Stimulated activated CD4-positive, alpha-beta T cell treated with anti-CD3 and anti-CD28 coated beads, TNF-alpha, amount 100 ng/mL, for 1 hour (primary cell): ENCODE data around the gene TRAPPC12.
"Not testable (repeated sequence)": the region's sequence is repeated elsewhere in the genome, so short reads cannot be mapped to it uniquely, and the experiment has no call there.

Source experiments
- DNase-seq, 3 donors: peaks; one replicate each; pipeline ENCODE4 v3.0.0-alpha.2; 2020; ENCODE audit warnings: low read depth in 3 of 3, low spot score in 1 of 3

The TRAPPC12 gene

GRCh38 chr2:3451926-3452671, 72.6 kb downstream of the TRAPPC12 start:
- DNase-seq = no peak

- no peak for DNase-seq
Observed at GRCh38 chr2:3453190-3453999, 73.9 kb downstream of the TRAPPC12 start.

- DNase-seq = not testable (repeated sequence)
Observed at GRCh38 chr2:3454005-3454404, 74.5 kb downstream of the TRAPPC12 start.

GRCh38 chr2:3454802-3455201, 75.3 kb downstream of the TRAPPC12 start:
- DNase-seq = no peak

- DNase-seq = no peak
Observed at GRCh38 chr2:3456125-3456524, 76.6 kb downstream of the TRAPPC12 start.

- no peak for DNase-seq
Observed at GRCh38 chr2:3457524-3458395, 78.3 kb downstream of the TRAPPC12 start.

- no peak for DNase-seq
Observed at GRCh38 chr2:3458396-3459184, 79.1 kb downstream of the TRAPPC12 start.

- DNase-seq = no peak
Observed at GRCh38 chr2:3459185-3460015, 79.9 kb downstream of the TRAPPC12 start.

GRCh38 chr2:3460156-3460555, 80.7 kb downstream of the TRAPPC12 start:
- DNase-seq = no peak

GRCh38 chr2:3460831-3461800, 81.6 kb downstream of the TRAPPC12 start:
- DNase-seq = no peak

GRCh38 chr2:3461801-3462492, 82.5 kb downstream of the TRAPPC12 start:
- DNase-seq = no peak

GRCh38 chr2:3462493-3463104, 83.1 kb downstream of the TRAPPC12 start:
- DNase-seq = no peak

- DNase-seq = no peak
Observed at GRCh38 chr2:3463186-3463835, 83.8 kb downstream of the TRAPPC12 start.

GRCh38 chr2:3463944-3464343, 84.5 kb downstream of the TRAPPC12 start:
- no peak for DNase-seq

- no peak for DNase-seq
Observed at GRCh38 chr2:3464401-3465005, 85.0 kb downstream of the TRAPPC12 start.

- DNase-seq = no peak
Observed at GRCh38 chr2:3465328-3465727, 85.8 kb downstream of the TRAPPC12 start.
